Fibroblast of skin of left biceps (primary cell): ENCODE data around the gene SLC24A5.

Source experiments
- DNase-seq, 2 experiments: peaks; one replicate each; pipeline ENCODE4 v3.0.0-alpha.2; 2013; ENCODE audit warnings: low read depth in 2 of 2

The SLC24A5 gene

DNA sequence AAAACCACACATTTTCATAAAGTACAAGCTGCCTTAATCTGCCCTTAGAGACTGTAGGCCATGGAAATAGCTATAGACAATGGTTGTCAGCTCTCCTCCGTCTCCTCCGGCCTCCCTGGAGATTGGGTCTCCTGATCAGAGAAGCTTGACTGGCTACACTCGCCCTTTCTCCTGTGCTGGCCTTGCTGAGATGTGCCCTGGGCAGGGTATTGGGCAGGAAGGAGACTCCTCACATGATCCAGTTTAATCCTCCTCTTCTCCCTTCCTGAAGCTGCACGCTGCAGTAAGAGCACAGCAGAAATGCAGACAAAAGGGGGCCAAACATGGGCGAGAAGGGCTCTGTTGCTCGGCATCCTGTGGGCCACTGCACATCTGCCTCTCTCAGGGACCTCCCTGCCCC is at the start of gene SLC24A5:
Gene SLC24A5 (plus strand): TSS at position 246 of the 400 bp plus-strand sequence. CDS start 55 bp downstream, at position 301.
- no peak for DNase-seq

GRCh38 chr15:48072941-48073340 is 47.8 kb upstream of the SLC24A5 start:
- DNase-seq, result no peak

GRCh38 chr15:48073881-48074280 is 46.9 kb upstream of the SLC24A5 start:
- DNase-seq, result no peak

- DNase-seq, result no peak
Observed at GRCh38 chr15:48076454-48076853, 44.3 kb upstream of the SLC24A5 start.

DNA sequence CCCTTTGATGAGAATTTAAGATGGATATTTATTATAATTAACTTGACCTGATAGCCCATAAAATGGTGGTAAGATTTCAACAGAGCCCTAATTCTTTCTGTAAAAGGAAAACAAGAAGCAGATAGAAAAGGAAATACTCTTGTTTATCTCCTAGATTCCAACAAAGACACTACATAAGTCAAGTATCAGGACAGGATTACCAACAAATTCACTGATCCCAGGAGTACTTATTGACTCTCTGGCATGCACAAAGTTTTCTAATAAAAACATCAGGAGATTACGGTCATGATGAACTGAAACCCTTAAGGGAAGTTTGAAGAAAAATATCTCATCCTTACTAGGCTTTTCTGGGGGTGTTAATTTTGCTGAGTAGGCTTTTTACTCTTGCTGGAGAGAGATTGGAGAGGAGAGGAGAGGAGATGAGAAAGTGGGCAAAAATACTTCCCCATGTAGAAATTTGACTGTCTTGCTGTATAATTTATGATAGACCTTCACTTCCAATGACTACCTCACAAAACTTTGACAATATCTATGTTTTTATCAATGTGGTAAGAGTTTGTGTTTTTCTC is 43.1 kb upstream of the SLC24A5 start:
- no peak for DNase-seq

GRCh38 chr15:48084759-48085590 is 35.8 kb upstream of the SLC24A5 start:
- DNase-seq, result no peak

DNA sequence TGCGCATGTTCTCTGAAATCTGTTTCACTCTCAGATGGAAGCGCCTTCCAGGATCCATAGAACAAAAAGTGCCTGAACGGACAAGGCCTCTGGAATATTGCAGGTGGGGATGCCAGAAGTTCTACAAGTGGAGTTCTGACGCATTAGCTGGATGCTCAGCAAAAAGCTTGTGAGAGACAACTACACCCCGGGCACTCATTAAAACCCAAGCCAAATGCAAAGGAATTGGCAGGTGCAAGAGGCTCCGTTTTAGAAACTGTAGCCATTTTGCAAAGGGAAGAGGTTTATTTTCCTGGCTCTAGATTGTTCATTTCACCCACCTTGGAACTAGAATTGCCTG is 35.2 kb upstream of the SLC24A5 start:
- no peak for DNase-seq

DNA sequence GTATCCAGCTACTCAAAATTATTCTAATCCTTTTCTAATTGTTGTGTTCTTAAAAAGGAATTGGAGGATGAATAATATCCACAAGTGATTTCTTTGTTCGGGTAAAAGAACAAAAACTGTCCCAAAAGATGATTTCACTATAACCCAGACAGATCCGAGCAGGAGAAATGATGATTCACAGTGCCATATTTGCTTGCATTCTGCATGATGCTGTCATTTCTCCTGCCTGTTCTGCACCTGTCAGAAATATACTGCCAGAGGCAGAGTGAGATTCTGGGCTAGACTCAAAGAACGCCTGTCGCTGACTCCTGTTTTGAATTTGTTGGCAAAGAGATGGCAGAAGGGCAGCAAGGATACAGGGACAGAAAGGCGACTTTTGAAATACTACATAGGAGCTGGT is 34.7 kb upstream of the SLC24A5 start:
- no peak for DNase-seq

DNA sequence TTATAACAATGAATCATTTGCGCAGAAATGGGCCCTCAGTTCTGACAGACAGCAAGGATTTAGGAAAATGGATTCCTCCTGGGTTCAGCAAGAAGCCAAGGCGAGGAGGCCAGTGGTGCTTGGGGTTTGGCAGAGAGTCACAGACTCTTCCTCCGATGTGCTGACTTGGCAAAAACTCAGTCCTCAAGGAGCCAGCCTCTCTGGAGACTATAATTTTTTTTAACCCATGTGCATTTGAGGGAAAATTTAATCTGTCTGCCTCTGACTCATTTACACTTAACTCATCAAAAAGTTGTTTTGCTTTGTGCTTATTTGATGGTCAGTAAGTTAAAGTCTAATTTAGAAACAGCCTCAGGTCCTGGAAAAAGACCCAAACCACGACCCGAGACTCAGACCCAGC is 34.2 kb upstream of the SLC24A5 start:
- peak; percentile 35 to 37 for DNase-seq

GRCh38 chr15:48087844-48088243 is 32.9 kb upstream of the SLC24A5 start:
- DNase-seq, result no peak

- no peak for DNase-seq
Observed at GRCh38 chr15:48089702-48090101, 31.1 kb upstream of the SLC24A5 start.

GRCh38 chr15:48090115-48090514 is 30.7 kb upstream of the SLC24A5 start:
- DNase-seq, result no peak

DNA sequence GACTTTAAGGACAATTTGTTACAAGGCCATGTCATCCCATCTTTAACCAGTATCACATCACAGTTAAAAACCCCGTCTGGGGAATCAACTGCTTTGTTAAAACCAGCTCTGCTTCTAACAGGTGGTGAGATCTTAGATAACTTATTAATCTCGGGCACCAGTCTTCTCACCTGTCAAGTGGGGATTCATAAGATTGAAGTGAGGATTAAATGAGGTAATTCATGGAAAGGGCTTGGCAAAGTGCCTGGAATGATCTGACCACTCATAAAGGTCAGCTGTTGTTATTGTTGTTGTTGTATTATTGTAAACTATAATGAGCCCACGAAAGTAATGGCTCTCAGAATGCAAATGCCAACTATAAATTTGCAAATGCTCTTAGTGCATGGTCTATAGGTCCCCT is 30.1 kb upstream of the SLC24A5 start:
- DNase-seq, result no peak

GRCh38 chr15:48091522-48091921 is 29.3 kb upstream of the SLC24A5 start:
- no peak for DNase-seq

DNA sequence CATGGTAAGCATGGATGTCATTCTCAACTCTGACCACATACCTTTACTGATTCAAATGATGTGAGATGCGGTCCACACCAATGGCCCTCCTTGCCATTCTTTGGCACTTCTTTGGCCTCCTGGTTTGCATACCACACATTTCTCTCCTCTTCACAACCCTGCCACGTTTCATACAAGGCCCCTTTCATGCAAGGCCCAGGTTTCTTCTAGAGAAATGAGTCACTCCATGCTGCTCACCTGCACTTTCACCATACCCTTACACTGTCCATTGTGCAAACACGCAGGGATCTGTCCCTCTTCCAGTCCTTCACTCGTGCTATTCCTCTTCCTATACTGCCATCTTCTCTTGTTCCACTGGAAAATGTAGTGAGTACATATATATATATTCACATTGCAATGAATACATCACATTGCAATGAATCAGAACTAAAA is 24.4 kb upstream of the SLC24A5 start:
- DNase-seq, result no peak

DNA sequence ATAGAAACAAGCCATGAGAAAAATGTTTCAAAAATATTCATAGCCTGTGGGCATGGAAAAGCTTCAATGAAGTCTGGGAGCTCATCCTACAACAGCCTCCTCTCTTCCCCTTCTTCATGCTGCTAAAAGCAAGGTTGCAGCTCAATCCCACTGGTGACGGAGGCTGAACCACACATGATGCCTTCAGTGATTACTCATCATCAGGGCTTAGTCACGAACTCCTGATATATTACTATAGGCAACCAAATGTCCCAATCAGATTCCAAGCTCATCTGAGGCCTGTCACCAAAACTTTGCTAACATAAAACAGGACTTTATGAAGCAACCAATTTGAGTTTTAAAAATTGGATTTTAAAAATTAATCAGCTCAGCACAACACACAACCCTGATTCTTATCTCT is 24.0 kb upstream of the SLC24A5 start:
- peak; percentile 64 to 74 for DNase-seq

DNA sequence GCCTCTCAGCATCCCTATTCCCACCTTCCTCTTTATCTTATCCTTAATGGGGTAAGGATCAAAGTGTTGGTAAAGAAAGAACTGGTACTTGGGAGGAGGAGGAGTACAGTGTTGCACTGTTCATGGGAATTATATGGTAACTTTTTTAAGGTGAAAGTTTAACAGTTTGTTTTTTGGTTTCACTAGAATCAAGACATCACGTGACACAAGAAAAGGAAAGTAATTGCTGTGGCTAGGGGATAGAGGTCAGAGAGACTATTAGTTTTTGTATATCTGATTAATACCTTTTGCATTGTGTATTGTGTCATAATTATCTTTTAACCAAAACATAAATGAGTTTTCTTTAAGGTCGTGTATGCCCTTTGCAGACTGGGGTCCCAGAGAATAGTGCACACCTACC is 23.5 kb upstream of the SLC24A5 start:
- DNase-seq, result no peak

DNA sequence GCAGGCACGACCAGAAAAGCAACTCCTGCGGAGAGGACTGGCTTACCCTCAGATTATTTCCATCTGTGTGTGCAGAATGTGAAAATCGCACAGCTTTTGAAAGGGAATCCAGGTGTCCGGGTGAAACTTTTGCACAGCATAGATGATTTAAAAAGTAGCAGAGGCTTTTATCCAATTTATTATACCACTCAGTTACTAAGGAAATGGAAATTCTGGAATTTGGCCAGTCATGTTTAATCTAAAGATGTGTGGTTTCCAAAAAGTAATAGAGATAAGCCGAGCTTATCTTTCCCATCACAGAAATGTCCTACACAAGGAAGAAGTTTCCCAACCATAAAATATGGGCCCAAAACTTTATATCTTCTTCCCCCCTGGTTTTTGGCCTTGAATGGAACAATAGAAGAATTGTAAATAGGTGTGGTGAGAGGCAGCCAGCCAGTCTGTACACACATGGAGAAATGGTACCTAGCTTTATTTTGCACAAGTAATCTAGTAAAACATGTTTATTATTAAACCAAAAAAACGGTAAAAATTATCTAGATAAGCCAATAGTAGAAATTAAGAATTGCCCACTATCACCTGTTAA is 19.3 kb upstream of the SLC24A5 start:
- no peak for DNase-seq

- DNase-seq, result no peak
Observed at GRCh38 chr15:48102167-48102566, 18.6 kb upstream of the SLC24A5 start.

GRCh38 chr15:48103647-48104046 is 17.1 kb upstream of the SLC24A5 start:
- DNase-seq, result no peak

GRCh38 chr15:48105936-48106335 is 14.9 kb upstream of the SLC24A5 start:
- DNase-seq, result no peak

- DNase-seq, result no peak
Observed at GRCh38 chr15:48109212-48109611, 11.6 kb upstream of the SLC24A5 start.

DNA sequence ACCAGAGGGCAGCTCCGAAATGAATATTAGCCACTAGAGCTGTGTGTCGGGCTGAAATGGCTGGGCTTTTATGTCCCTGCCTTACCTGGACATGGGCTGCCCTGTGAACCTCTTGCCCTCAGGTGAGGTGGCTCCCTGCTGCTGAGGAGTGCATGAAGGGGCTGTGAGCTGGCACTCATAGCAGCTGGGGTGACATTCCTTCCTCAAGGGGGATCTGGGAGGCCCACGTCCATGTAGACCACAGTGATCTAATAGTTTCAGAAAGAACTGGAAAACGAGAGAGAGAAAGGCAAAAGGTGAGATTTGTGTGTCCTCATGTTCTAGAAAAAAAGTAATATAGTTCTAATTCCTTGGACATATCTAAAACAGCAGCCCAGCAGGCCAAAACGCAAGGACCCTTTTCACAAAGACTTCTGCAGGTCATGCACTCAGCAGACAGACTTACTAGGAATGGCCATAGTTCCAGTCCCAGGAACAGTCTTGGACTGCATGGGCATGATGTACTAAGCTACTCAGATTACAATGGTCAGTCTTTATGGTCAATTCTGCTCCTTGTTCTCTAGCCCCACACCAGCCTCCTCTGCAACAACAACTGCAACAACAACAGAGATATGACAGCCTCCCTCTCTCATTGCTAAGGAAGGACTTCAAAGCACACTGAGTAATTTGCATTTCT is 10.8 kb upstream of the SLC24A5 start:
- no peak for DNase-seq
